Cardiac muscle cell (in vitro differentiated cells and primary cell): ENCODE measurements around the gene ACTRT2. TPM values are rescaled to one million over a fixed set of nuclear protein-coding genes. Genes with fewer than 3 reads are reported as not detected.

Experiments used
- DNase-seq, 2 donors: peaks; one replicate each; pipeline versions ENCODE4 v3.0.0 to v3.0.0-alpha.2; 2010 to 2017; ENCODE audit warnings: low read depth in 1 of 2, low spot score in 1 of 2
- H3K27ac ChIP-seq: fragments of 200-600 bp; sonication (generic); 2 replicates; pipeline ENCODE4 v1.5.1; 2016
- H3K27me3 ChIP-seq: fragments of 200-600 bp; sonication (generic); 2 replicates; pipeline ENCODE4 v1.6.0; 2016; ENCODE audit warnings: control low read depth
- H3K36me3 ChIP-seq: fragments of 200-600 bp; sonication (generic); 2 replicates; pipeline ENCODE4 v1.5.1; 2016; ENCODE audit warnings: control low read depth
- H3K4me1 ChIP-seq: fragments of 200-600 bp; sonication (generic); 2 replicates; pipeline ENCODE4 v1.8.1; 2017; ENCODE audit warnings: low read depth, mild to moderate bottlenecking, mixed run types
- H3K4me3 ChIP-seq: fragments of 200-600 bp; sonication (generic); 2 replicates; pipeline ENCODE4 v1.5.1; 2016; ENCODE audit warnings: mild to moderate bottlenecking
- H3K9me3 ChIP-seq: fragments of 200-600 bp; sonication (generic); 2 replicates; pipeline ENCODE4 v1.5.1; 2017; ENCODE audit warnings: low read depth, mild to moderate bottlenecking, control low read depth
- polyA plus RNA-seq: library from polyadenylated mRNA; unstranded; fragments of >200 nt; fragmentation: Nextera tagmentation; extraction: Ambion mirVana; gene quantifications from 2 replicates; pipeline ENCODE4 v1.2.1, GENCODE V29; 2016
- total RNA-seq: library from RNA; depleted of rRNA; stranded (reverse); fragments of >200 nt; gene quantifications from 2 replicates; pipeline ENCODE4 v1.2.3, GENCODE V29; 2016
- TF ChIP-seq, protein P1 (sequence below): IDR thresholded peaks from 2 replicates; pipeline ENCODE4 v1.5.1; 2012; ENCODE audit warnings: low read depth, mild to moderate bottlenecking, low read length

ACTRT2 gene
- not detected in 2 replicates for total RNA-seq
- polyA plus RNA-seq: not detected in 2 replicates

DNA sequence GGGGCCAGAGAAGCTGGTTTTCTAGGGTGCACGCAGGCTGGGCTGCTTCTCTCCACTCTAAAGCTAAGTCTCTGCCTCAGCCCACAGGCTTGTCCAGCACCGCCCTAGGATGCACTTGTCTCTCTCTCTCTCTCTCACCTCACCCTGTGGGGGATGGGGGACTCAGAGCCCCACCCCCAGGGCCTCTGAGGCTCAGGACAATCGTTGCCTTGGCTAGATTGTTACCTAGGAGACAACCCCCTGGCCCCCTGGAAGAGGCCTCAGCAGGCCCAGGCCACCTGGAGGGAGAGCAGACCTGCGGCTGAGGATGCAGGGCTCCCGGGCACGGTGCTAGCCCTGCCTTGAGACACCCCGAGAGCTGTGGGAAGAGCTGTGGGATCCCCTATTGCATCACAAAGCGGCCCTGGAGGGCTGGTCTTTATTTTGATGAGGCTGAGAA, at the start of gene ACTRT2:
TSS of gene ACTRT2 (plus strand) at position 235 of the 439 bp plus-strand sequence. CDS start 220 bp downstream, outside the sequence.
- H3K27ac ChIP-seq: no peak within 1 kb of the TSS
- no peak for DNase-seq
- no peaks in the 10 kb centered on the region for H3K27me3 ChIP-seq
- H3K9me3 ChIP-seq: no peaks in the 10 kb centered on the region
- no peaks in the 10 kb centered on the region for H3K36me3 ChIP-seq
- TF ChIP-seq, protein P1, sequence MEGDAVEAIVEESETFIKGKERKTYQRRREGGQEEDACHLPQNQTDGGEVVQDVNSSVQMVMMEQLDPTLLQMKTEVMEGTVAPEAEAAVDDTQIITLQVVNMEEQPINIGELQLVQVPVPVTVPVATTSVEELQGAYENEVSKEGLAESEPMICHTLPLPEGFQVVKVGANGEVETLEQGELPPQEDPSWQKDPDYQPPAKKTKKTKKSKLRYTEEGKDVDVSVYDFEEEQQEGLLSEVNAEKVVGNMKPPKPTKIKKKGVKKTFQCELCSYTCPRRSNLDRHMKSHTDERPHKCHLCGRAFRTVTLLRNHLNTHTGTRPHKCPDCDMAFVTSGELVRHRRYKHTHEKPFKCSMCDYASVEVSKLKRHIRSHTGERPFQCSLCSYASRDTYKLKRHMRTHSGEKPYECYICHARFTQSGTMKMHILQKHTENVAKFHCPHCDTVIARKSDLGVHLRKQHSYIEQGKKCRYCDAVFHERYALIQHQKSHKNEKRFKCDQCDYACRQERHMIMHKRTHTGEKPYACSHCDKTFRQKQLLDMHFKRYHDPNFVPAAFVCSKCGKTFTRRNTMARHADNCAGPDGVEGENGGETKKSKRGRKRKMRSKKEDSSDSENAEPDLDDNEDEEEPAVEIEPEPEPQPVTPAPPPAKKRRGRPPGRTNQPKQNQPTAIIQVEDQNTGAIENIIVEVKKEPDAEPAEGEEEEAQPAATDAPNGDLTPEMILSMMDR: no peak
- H3K4me3 ChIP-seq: no peak within 1 kb of the TSS
- H3K4me1 ChIP-seq: no peaks in the 10 kb centered on the region

DNA sequence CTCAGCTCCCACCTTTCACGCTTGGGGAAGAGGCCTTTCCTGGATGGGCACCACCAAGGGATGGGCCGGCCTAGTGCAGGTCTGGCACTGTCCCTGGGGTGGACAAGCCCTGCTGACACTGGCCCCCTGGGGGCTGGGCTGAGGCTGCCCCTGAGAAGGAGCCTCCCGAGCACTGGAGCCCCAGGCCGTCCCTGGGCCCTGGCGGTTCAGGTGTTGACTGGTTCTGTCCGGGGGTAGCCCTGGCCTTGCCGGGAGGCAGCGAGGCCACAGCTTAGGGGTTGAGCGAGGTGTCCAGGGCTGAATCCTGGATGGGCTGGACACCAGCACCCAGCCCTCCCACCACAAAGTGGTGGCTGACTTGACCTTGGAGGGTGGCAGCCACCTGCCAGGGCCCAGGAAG, 49.7 kb upstream of the ACTRT2 start:
- Histone ChIP-seq H3K4me1 (no peaks in the 10 kb centered on the region), H3K27me3 (no peaks in the 10 kb centered on the region), H3K9me3 (no peaks in the 10 kb centered on the region), H3K4me3 (no peak overlapping the region), H3K36me3 (no peaks in the 10 kb centered on the region), H3K27ac (no peak overlapping the region)
- TF ChIP-seq, protein P1: no peak
- DNase-seq: no peak

DNA sequence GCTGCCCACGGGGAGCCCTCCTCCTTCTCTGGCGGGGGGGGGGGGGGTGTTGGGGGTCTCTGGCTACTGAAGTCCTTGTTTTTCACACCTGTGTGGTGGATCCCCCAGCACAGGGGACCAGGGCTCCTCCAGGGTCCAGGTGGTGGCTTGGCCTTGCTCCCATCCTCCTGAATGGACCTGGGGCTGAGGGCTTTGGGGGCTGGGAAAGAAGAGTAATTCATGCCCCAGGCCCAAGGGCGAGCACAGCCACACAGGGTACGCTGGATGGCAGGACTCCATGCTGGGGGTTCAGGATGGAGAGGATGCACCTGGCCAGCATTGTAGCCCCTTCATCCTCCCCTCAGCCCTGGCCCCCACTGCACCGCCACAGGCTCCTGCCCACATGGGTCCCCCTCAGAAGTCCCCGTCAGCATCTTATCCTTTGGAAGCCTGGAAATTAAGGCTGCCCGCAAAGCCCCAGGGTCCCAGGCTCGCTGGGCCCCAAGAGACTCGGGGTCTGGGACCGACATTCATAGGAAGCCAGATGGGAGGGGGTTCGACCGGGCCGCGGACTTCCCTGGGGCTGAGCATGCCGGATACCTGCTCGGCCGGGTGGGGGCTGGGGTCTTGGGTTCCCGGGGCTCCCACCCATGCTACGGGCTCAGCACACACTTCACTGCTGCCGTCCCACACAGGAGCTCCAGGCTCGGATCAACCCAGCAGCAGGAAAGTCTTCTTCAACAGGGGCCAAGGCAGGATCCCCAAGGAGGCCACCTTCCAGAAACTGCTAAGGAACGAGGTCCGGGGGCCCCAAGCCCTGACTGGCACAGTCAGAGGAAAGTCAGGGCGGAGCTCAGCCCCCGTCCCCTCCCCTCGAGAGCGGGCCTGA, 49.0 kb upstream of the ACTRT2 start:
- no peak for DNase-seq
- TF ChIP-seq, protein P1: no peak
- H3K4me3 ChIP-seq: no peak overlapping the region

DNA sequence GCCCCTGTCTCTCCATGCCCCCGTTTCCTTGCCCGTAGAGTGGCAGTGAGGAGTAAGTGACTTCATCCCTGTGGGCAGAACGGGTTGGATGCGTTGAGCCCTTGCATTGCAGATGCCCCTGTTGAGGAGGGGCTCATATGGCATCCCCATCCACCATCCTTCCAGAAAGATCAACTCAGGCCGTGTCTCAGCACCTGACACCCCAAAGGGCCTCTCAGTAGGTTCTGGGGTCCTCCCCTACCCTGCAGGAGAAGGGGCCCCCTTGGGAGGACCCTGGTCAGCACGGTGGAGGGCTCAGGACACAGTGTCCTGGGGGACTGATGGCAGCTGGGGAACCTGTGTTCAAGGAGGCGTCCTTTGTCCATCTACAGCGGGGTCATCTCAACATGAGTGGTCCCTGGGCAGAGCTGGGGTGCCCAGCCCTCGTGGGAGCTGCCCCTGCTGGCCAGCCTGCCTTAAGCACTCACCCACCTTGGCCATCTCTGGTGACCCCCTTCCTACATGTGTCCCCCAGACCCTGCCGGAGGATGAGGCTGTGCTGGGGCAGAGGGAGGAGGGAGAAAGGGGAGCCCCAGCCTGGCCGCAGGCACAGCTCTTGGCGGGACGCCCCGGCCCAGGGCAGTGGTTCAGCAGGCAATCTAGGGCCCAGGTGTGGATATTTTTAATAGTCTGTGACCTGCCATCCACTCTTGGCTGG, 48.2 kb upstream of the ACTRT2 start:
- TF ChIP-seq, protein P1: no peak
- no peaks in the 10 kb centered on the region for H3K9me3 ChIP-seq
- H3K27ac ChIP-seq: no peak overlapping the region
- no peaks in the 10 kb centered on the region for H3K27me3 ChIP-seq
- H3K36me3 ChIP-seq: no peaks in the 10 kb centered on the region
- no peaks in the 10 kb centered on the region for H3K4me1 ChIP-seq
- H3K4me3 ChIP-seq: no peak overlapping the region
- DNase-seq: no peak

More for the DNA sequence above, 49.0 kb upstream of the ACTRT2 start:
- no peaks in the 10 kb centered on the region for H3K9me3 ChIP-seq
- H3K4me1 ChIP-seq: no peaks in the 10 kb centered on the region
- H3K27ac ChIP-seq: no peak overlapping the region
- H3K27me3 ChIP-seq: no peaks in the 10 kb centered on the region
- H3K36me3 ChIP-seq: no peaks in the 10 kb centered on the region

DNA sequence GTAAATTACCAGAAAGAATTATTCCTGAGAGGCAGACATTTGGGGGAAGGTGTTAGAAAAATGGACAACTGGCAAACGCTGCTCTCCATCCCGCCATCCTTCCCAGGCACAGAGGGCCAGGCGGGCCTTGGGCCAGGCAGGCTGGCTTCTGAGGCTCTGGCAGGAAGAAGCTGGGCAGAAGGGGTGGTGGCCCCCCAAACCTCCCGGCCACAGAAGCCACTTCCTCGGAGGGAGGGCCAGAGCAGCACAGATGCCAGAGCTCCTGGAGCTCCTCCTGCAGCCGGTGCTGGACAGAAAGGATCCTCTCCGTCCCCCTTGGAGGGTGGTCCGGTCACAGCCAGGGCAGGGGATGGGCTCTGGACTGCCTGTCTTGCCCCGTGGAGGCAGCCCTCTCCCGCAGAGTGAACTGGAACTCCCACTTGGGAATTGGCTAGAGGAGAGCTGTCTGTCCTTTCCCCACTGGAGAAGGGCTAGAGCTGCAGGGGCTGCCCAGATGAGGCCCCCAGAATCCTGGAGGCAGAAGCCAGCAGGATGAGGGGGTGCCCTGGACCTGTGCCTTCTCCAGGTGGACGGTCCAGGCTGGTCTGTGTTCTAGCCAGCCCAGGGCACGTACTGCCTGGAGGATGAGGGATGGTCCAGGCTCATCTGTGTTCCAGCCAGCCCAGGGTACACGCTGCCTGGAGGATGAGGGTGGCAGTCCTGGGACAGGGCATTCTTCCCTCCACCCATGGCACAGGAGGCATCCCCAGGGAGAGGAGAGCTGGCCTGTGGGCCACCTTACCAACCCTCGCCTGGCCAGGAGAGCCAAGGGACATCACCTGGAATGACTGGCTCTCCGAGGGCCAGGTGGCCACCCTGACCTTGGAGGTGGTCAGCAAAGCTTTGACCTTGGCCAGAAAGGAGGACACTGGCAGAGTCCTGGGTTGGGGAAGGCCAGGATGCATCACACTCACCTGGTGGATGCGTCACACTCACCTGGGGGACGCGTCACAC, 47.4 kb upstream of the ACTRT2 start:
- DNase-seq: no peak
- Histone ChIP-seq H3K36me3 (no peaks in the 10 kb centered on the region), H3K4me1 (no peaks in the 10 kb centered on the region), H3K27me3 (no peaks in the 10 kb centered on the region), H3K9me3 (no peaks in the 10 kb centered on the region), H3K4me3 (no peak overlapping the region), H3K27ac (no peak overlapping the region)
- TF ChIP-seq, protein P1: no peak
